ENCODE data around the gene ACAT2.

DNA sequence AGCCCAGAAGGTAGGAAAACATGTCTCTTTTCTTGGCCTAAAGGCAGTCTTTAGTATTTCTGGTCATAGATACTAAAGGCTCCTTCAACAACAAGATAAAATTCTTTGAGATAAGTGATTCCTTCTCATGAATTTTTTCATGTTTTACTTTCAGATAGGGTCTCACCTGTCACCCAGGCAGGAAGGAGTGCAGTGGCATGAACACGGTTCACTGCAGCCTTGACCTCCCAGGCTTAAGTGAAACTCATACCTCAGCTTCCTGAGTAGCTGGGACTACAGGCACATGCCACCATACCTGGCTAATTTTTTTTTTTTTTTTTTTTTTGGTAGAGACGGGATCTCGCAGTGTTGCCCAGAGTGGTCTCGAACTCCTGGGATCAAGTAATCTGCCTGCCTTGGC is 47.3 kb downstream of the ACAT2 start:
- TF ChIP-seq, protein P1, sequence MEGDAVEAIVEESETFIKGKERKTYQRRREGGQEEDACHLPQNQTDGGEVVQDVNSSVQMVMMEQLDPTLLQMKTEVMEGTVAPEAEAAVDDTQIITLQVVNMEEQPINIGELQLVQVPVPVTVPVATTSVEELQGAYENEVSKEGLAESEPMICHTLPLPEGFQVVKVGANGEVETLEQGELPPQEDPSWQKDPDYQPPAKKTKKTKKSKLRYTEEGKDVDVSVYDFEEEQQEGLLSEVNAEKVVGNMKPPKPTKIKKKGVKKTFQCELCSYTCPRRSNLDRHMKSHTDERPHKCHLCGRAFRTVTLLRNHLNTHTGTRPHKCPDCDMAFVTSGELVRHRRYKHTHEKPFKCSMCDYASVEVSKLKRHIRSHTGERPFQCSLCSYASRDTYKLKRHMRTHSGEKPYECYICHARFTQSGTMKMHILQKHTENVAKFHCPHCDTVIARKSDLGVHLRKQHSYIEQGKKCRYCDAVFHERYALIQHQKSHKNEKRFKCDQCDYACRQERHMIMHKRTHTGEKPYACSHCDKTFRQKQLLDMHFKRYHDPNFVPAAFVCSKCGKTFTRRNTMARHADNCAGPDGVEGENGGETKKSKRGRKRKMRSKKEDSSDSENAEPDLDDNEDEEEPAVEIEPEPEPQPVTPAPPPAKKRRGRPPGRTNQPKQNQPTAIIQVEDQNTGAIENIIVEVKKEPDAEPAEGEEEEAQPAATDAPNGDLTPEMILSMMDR (IDR thresholded peaks at IDR 0.05) = no peak
- TF ChIP-seq POLR2A (IDR thresholded peaks at IDR 0.05) = no peak

All from vagina (tissue), 2 donors.